Measurements from ENCODE around the gene FLNC.

GRCh38 chr7:128809363-128809762 lies 20.8 kb upstream of the FLNC start:
- TF ChIP-seq CTCF (IDR thresholded peaks at IDR 0.05 in 8 of 11, conservative IDR thresholded peaks at IDR 0.05 in 3 of 11) (no peak), POLR2A (IDR thresholded peaks at IDR 0.05) (no peak)
